Ishikawa (cell line): ENCODE measurements around the gene PLIN5.

ENCODE experiments used
- CEBPB ChIP-seq: IDR thresholded peaks from 2 replicates; pipeline ENCODE4 v1.6.1; 2012
- EGR1 ChIP-seq: IDR thresholded peaks from 2 replicates; pipeline ENCODE4 v1.6.1; 2012
- EP300 ChIP-seq: IDR thresholded peaks from 2 replicates; pipeline ENCODE4 v1.6.1; 2012; ENCODE audit warnings: borderline replicate concordance
- FOXM1 ChIP-seq: IDR thresholded peaks from 2 replicates; pipeline ENCODE4 v1.6.1; 2012; ENCODE audit warnings: low read depth, borderline replicate concordance
- MAX ChIP-seq: IDR thresholded peaks from 2 replicates; pipeline ENCODE4 v1.6.1; 2012
- RAD21 ChIP-seq: IDR thresholded peaks from 2 replicates; pipeline ENCODE4 v1.6.1; 2012; ENCODE audit warnings: low read depth
- REST ChIP-seq: IDR thresholded peaks from 2 replicates; pipeline ENCODE4 v1.6.1; 2012; ENCODE audit warnings: low read depth, mild to moderate bottlenecking
- TAF1 ChIP-seq: IDR thresholded peaks from 2 replicates; pipeline ENCODE4 v1.6.1; 2012; ENCODE audit warnings: low read depth, mild to moderate bottlenecking
- TCF12 ChIP-seq: IDR thresholded peaks from 2 replicates; pipeline ENCODE4 v1.6.1; 2012; ENCODE audit warnings: low read depth
- TEAD4 ChIP-seq: IDR thresholded peaks from 2 replicates; pipeline ENCODE4 v1.6.1; 2012
- USF1 ChIP-seq: IDR thresholded peaks from 2 replicates; pipeline ENCODE4 v1.6.1; 2012

GRCh38 chr19:4559569-4559968, 24.5 kb upstream of the PLIN5 start, which contains the start of gene SEMA6B:
- TF ChIP-seq RAD21 = no peak
- no peak for TF ChIP-seq TAF1
- no peak for TF ChIP-seq FOXM1
- no peak for TF ChIP-seq REST
- TF ChIP-seq TEAD4 = no peak
- no peak for TF ChIP-seq EP300
- no peak for TF ChIP-seq CEBPB
- TF ChIP-seq USF1 = no peak
- no peak for TF ChIP-seq MAX
- no peak for TF ChIP-seq TCF12
- TF ChIP-seq EGR1 = no peak
